GM19023 (cell line): ENCODE measurements around the gene NOL7.
A peak's percentile ranks its signal among the peaks of the same experiment; 100 is the strongest.

Experiments
- ATAC-seq: cut with Tn5 transposase; IDR thresholded peaks from one replicate; pipeline ENCODE4 v1.9.1; 2021; ENCODE audit warnings: mild to moderate bottlenecking, moderate library complexity; ENCODE audit not compliant: unreplicated experiment

NOL7 gene

DNA sequence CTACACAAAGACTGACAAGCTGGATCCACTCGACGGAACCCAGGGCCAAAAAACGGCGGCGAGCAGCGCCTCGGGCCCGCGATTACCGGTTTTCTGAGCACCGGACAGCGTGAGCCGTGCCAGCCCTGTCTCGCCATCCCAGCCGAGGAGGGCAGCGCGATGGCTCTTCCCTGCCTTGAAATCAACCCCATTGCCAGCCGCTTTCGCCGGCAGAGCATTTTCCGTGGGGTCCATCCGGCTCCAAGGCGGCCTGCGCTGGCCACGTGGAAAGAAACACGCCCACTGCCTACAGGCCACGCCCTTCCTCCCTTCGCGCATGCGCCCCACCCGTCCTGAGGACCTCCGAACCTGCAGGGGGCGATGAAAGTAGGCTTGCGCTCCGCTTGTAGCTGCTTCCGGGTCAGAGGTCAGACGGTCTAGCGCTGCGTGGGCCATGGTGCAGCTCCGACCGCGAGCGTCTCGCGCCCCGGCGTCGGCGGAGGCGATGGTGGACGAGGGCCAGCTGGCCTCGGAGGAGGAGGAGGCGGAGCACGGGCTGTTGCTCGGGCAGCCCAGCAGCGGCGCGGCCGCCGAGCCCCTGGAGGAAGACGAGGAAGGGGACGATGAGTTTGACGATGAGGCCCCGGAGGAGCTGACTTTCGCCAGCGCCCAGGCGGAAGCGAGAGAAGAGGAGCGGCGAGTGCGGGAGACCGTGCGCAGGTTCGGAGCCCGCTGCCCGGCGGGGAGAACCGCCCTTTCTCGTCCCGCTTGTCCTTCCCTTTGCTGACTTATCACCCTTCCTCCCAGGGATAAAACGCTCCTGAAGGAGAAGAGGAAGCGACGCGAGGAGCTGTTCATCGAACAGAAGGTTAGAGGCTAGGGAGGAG is at the start of gene NOL7:
Gene NOL7 (plus strand): TSS at position 410 of the 866 bp plus-strand sequence. CDS start 24 bp downstream, at position 434.
- ATAC-seq, result peak; percentile 93

DNA sequence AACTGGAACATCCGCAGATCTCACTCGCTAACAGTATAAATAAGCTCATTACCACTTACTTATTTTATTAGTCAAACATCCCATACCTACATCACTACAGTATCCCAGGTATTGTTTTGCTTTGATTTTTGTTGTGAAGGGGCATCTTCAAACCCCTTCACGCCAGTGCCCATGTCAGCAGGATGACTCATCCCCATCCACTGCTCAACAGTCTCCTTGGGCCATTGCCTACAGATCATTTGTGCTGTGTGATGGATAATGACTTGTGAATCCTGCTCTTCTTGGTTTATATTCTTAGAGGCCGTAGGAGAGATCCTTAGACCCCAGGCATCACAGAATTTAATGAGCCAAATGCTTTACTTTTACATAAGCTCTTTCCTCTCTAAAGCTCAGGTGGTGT is 49.2 kb upstream of the NOL7 start:
- no peak for ATAC-seq

DNA sequence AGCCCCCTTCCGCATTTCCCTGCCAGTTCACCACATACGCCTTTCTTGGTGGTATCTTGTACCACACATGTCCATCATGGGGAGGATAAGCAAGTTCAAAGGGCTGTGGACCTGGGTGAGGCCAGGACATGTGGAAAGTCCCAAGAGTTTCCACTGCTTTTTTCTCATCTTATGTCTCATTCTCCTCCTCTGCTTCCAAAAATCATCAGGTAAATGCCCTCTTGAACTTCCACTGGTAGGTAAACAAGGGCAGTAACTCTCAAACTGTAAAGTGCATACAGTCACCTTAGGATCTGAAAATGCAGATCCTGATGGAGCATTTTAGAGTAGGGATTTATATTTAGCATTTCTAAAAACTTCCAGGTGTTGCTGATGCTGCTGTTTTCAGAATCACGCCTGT is 48.6 kb upstream of the NOL7 start:
- no peak for ATAC-seq

DNA sequence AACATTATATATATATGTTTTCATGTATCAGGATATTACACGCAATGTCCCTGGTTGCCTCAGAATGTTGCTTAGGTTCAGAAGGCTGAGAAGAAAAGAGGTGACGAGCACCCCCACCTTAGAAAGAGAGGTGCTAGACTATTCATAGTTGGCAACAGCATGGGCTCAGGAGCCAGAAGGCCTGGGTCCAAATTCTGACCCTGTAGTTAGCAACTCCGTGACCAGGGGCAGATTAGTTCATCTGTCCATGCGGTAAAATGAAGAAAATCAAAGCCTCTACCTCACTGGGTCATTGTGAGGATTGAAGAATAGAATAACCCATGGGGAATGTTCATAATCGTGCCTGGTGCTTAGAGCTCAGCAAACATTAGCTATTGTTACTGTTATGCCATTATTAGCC is 46.2 kb upstream of the NOL7 start:
- ATAC-seq, result no peak

DNA sequence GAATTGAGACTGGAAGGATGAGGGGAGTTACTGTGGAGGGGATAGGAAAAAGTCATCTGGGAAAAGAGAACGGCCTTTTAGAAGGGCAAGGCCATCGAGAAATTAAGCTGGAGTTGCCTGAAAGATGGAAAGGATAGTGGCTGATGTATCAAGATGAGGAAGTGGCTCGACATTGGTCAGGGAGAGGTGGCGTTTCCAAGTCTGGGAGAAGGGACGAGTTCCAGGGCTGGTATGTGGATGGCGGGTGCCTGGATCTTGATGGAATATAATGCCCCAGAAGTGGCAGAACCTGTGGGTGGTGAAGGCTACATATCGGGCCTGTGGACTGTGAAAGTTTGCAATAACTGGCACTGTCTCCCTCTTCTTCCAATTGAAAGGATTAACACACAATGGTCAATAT is 42.9 kb upstream of the NOL7 start:
- ATAC-seq, result no peak

DNA sequence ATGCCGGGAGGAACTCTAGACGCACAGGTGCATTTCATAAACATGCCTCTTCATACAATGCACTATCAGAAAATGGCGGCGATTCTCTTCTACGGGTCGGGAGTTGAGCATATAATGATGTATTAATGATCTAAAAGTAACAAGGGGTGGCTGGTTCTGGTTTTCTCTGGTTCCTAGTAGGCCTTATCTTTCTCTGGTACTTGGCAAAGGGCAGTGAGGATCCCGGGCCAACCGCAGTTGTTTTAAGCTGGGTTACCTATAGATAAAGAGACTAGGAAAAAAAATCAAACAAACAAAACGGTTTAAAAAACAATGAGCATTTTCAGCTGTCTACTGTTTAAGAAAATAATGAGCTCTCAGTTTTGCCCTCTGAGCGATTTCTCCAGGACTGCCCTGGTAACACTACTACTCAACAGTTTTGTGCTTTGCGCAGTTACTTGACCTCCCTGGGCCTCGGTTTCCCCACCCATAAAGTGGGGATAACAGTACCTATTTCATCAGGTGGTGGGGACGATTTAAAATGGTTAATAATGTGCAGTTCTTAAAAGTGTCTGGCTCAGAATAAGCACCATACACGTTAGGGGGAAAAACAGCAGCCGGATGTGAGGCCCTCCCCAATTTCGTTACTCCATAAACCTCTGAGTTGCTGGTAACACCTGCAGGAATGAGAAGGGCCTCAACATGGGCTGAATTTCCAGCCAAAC is 42.0 kb upstream of the NOL7 start:
- no peak for ATAC-seq

DNA sequence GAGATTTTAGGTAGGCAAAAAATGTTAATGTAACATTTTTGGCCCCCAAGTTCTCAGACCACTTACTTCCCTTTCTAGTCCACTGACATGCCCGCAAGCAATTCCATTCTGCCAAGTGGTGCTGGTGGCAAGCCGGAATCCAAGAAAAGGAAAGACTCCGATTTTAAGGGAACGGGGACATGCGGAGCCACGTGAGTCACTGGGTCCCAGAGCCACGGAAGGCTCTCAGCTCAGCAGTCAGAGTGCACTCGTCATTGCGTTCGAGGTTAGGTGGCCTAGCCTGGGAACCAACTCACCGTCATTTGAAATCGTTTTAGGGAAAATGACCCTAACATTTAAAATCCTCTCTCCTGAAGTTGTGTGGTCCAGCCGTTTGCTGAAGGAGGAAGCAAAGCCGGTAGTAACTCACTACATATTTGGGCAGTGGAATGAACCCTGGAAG is 41.4 kb upstream of the NOL7 start:
- no peak for ATAC-seq

DNA sequence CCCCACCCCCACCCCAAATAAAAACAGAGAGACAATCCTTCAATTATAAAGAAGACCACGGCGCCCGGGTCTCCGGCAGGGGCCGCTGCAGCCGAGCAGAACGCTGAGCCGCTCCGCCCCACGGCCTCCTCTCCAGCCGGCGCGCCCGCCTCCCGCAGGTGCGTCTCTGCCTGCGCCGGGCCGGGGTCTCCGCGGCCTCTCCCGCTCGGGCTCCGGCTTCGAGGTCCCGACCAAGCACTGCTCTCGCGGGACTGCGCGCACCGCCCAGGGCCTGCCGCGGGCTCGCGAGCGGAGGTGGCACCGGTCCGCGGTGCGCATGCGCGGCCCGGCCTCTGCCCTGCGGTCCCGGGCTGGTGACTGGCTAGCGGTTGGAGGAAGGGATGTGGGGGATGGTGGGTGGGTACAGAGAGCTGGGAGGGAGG is 41.0 kb upstream of the NOL7 start:
- peak; percentile 77 for ATAC-seq

DNA sequence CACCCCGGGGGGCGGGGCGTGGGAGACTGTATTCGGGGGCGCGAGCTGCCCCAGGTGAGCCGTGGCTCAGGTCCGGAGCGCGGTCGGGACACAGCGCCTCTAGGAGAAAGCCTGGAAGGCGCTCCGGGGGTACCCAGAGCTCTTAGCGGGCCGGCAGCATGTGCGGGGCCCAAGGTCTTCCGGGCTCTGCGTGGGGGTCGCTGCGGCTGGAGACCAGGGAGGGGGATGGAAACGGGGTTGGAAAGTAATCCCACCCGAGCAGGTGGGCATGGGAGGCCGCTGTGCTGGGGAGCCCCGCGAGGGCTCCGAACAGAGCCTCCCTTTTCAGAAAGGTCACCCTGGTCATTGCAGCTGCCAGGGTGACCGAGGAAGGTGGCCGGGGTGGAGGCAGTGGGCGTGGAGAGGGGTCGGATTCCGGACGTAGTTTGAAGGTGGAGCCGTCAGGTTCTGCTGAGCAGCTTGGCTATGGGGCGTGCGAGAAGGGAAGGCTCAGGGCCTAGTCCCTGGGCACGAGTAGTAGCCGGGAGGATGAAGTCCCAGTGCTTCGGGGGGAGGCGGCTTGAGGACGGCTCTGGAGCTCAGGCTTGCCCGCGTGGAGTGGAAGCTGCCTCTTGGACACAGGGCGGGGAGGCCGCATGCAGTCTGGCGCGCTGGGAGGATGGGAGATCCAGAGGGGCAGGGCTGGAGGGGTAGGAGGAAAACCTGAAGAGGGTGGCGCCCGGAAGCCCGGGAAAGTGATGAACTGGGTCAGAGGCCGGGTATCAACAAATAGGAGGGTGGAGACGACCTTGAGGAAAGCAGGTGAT is 40.4 kb upstream of the NOL7 start, which contains the start of gene SIRT5:
Gene SIRT5 (plus strand): TSS at position 31 of the 806 bp plus-strand sequence. CDS start 9,510 bp downstream, outside the sequence.
- ATAC-seq, result peak; percentile 74

DNA sequence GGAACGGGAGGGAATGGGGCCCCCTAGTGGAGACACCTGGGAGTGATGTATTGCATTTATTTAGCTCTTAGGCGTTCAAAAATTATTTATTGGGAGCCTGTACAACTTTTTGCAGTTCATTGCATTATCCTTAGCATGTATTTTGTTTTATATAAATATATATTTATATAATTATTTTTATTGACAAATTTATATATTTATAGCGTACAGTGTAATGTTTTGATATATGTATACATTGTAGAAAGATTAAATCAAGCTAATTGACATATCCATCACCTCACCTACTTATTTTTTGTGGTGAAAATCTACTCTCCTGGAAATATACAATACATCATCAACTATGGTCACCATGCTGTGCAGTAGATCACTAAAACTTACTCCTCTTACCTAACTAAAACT is 39.8 kb upstream of the NOL7 start:
- no peak for ATAC-seq

DNA sequence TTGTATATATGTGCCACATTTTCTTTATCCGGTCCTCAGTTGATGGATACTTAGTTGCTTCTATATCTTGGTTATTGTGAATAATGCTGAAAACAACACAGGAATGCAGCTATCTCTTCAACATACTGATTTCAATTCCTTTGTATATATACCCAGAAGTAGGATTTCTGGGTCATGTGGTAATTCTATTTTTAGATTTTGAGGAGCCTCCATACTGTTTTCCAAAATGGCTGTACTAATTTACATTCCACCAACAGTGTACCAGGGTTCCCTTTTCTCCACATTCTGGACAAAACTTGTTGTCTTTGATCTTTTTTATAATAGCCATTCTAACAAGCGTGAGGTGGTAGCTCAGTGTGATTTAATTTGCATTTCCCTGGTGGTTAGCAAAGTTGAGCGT is 39.1 kb upstream of the NOL7 start:
- ATAC-seq, result no peak

DNA sequence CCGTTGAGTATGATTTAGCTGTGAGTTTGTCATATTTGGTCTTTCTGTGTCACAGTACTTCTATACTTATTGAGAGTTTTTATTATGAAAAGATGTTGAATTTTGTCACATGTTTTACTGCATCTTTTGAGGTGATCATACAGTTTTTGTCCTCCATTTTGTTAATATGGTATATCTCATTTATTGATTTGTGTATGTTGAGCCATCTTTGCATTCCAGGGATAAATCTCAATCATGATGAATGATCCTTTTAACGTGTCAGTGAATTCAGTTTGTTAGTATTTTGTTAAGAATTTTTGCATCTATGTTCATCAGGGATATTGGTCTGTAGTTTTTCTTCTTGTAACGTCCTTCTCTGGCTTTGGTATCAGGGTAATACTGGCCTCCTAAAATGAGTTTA is 37.2 kb upstream of the NOL7 start:
- ATAC-seq, result no peak

DNA sequence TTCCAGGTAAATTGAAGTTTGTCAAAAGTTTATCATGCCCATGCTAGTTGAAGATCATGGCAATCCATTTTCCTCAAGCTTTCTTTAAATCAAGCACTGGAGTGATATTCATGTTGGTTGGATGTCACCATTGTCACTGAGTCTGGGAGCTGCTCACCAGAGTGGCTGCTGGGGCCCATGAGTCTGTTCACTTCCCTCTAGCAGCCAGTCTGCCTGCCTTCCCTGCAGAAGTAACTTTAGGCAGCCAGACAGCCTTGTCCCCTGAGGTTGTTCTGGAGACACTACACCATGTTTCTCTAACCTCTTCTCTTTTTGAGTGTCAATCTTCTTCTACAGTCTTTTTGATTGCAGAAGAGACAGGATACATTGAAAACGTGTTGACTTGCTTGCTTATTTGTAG is 35.2 kb upstream of the NOL7 start:
- ATAC-seq, result no peak

DNA sequence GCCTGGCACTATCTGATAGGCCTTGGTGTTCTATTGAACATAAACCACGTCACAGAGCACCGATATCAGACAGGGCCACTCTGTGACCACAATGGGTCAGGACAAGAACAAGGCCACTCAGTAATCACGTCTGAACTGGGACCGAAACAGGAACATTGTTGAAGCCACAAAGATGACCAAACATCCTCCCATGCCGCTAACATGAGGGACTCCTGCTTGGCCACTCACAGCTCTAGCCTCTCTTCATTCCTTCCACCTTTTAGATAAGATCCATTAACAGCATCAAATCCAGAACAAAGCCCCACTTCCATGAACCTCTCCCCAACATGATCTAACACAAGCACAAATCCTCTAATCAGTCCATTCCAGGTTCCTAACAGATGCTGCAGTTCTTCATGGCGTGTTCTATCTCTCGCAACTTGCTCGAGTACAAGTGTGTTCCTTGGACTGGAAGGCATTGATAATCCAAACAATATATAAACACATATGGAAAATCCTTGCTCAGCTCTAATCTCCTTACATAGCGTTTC is 33.4 kb upstream of the NOL7 start:
- no peak for ATAC-seq

DNA sequence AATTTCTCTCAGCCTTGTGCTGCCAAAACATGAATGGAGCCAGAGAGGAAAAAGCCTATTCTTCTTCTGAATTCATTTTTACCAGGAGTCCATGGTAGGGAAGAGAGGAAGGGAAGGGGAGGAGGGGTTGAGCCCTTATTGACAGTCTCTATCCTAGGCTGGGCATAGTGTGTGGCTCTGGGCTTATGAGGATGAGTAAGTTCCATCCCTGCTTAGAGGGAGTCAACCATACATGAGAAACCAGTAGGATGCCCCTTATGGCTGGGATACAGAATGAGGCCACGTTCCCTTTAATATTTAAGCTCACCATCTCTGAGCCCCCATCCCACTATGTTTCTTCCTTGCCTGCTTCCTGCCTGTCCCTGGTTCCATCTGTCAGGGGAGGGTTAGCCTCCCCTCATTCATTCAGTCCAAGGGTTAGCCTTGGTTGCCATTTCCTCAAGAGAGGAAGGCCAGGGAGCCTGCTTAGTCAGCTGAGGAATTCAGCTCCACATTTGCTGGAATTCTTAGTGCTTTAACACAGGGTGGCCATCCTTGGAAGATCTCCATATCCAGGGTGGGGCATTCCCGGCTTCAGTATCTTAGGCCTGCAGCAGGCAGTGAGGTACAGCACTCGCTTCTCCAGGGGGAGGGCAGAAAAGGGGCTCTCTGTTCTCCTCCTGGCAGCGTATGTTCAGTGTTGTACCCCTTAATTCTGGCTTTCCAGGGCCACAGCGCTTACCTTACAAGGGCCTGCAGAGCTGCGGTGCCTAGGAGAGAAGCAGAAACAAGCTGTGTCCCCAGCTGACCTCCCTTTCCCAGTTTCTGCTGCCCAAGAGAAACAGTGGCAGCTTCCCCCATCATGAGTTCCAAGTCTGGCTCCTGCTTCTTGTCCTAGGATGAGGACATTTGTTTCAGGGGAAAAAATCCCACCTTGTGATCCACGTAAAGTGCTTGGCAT is 28.3 kb upstream of the NOL7 start:
- ATAC-seq, result no peak

DNA sequence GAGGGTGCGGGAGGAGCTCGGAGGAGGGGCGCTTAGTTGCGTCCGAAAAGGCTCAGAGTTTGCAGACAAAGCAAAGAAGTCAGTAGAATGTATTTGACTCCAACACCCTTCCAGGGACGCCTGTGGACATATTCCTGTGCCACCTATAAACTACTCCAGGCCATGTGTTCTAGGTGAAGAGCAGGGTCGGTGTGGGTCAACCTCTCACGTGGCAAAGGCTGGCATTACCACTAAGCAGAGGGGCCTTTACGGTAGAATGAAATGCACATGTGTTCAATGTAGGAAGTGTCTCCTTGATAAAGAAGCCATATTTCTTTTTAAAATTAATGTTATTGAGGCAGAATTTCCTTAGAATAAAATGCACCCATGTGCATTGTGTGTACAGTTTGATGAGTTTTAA is 25.3 kb upstream of the NOL7 start:
- ATAC-seq, result no peak

DNA sequence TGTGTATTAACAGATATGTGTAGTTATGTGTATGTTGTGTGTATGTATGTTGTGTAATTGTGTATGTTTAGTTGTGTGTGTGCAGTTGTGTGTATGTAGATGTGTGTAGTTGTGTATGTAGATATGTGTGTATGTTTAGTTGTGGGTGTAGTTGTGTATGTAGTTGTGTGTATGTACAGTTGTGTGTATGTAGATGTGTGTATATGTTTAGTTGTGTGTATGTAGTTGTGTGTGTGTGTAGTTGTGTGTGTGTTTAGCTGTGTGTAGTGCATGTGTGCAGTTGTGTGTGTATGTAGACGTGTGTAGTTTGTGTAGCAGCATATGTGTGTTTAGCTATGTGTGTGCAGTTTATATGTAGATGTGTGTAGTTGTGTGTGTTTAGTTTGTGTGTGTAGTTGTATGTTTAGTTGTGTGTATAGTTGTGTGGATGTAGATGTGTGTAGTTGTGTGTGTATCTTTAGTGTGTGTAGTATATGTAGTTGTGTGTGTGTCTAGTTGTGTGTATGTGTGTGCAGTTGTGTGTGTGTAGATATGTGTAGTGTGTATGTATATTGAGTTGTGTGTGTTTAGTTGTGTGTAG is 24.5 kb upstream of the NOL7 start:
- no peak for ATAC-seq

DNA sequence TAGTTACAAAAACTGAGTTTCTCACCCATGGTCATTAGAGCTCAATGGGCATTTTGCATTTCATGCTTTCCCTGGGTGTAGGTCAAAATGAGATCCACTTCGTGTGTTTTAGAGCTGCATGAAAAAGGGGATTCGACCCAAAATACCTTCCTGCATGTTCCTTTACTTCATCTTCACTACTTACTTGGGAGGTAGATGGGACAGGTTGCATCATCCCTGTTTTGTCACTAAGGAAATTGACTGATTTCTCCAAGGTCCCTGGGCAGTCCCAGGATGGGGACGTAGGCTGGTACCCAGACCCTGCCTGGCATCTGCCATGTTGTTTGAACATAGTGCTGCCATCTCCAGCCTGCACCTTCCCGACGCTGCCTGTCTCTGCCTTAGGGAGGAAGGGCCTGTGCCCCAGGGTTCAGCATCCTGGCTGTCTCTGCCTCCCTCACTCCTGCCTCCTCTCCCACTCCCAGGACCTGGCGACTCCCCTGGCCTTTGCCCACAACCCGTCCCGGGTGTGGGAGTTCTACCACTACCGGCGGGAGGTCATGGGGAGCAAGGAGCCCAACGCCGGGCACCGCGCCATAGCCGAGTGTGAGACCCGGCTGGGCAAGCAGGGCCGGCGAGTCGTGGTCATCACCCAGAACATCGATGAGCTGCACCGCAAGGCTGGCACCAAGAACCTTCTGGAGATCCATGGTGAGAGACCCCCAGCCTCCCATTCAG is 23.8 kb upstream of the NOL7 start:
- no peak for ATAC-seq

DNA sequence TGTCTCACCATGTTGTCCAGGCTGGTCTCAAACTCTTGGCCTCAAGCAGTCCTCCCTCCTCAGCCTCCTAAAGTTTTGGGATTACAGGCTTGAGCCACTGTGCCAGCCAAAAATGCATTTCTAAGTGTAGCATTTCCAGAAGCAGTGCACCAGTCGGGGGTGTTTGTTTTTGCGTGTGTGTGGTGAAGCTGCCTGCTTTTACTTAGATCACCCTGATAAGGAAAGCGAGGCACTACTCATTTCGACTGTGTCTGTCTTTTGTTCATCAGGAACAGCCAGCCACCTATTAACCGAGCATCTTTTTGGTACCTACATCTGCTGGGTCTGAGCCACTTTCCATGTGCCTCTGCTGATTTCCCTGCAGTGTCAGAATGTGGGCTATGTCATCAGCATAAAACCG is 22.0 kb upstream of the NOL7 start:
- no peak for ATAC-seq
